ENCODE data around the gene GOT1. TPM values are rescaled to one million over a fixed set of nuclear protein-coding genes. Genes with fewer than 3 reads are reported as not detected.
A peak's percentile ranks its signal among the peaks of the same experiment; 100 is the strongest.

The GOT1 gene
- total and polyA plus RNA-seq, 2 experiments from 2014 or later: 39.6 to 62.7 TPM

DNA sequence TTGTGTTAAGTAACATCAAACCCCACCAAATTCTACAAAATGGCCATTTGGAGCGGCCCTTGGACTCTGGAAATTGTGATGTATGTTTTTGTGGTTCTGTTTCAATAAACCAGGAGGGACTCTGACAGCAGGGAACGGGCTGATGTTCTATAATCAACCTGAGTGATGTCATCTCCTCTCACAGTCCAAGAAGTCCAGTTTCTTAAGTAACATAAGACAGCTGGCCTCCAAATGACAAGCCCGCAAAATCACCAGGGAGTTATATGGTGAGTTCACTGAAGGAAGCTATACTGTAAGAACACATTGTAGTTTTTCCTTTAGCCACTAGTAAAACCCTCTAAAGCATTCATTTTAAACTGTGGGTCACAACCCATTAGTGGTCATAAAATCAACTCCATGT lies 34.0 kb downstream of the GOT1 start:
- no peaks in the 10 kb centered on the region for H3K27me3 ChIP-seq (replicated peaks; ENCODE audit: insufficient read depth)
- H3F3A ChIP-seq (ENCODE audit: insufficient read depth): peaks cover 64% of the 10 kb centered on the region
- WGBS, 2 experiments (ENCODE audit: low coverage in 1 of 2, low lambda C conversion rate in 2 of 2, missing lambda C conversion rate in 2 of 2): 56 to 57% methylated on average over 3 of the region's 3 CpGs
- 0 out of 2 replicates have a peak overlapping the region, but pooled peaks have one; percentile 49 for H3K9ac ChIP-seq
- 0 out of 2 replicates have a peak, but pooled peaks cover 9% of the 10 kb centered on the region for H3K36me3 ChIP-seq (ENCODE audit: low read depth)
- H2AFZ ChIP-seq: no peak overlapping the region
- H3K9me2 ChIP-seq (ENCODE audit: insufficient read depth): no peaks in the 10 kb centered on the region
- peak overlapping the region; percentile 57 for H3K4me3 ChIP-seq
- no peaks in the 10 kb centered on the region for H3K79me2 ChIP-seq (ENCODE audit: insufficient read depth)
- H3K9me3 ChIP-seq (ENCODE audit: low read depth): no peaks in the 10 kb centered on the region
- peaks cover 49% of the 10 kb centered on the region for H3K4me1 ChIP-seq (ENCODE audit: insufficient read depth)
- in situ Hi-C loops (cut with MboI): no loop called here
- TF ChIP-seq EZH2 (IDR thresholded peaks at IDR 0.05; ENCODE audit: insufficient read depth, poor library complexity, severe bottlenecking) (no peak), EZH2phosphoT487 (IDR thresholded peaks at IDR 0.05; ENCODE audit: insufficient read depth, low read depth) (no peak)
- DNase-seq: peak; percentile 70
- peak overlapping the region; percentile 89 for H3K27ac ChIP-seq
- no peaks in the 10 kb centered on the region for H4K20me1 ChIP-seq (ENCODE audit: insufficient read depth)
- H3K4me2 ChIP-seq (ENCODE audit: unreplicated experiment): peak overlapping the region; percentile 68

DNA sequence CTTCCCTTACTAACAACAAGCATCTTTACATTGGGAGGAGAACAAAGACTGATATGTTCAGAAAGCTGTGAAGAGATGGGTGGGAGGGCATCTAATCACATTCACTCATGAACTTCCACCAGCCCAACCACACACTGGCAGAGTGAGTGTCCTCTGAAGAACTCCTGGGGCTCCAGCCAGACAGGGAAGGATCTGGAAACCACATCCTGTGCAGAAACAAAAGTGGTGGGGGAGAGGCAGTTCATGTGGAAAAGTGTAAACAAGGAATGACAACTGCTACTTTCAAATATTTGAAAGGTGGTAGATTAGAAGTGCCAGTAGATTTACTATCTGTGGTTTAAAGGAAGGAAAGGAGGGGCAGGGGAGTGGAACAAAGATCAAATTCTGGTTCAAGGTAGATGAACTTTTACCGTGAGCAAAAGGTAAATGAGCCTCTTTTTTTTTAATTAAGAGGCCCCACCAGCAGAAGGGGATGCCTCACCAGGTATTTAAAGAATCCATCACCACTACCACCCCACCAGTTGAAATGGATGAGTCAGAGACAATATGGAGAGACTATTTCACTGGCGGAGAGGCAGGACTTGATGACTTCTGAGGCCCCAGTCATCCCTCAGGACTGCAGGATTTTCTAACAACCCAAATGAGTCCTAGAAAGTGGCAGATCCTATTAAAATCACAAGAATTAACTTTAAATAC lies 34.5 kb downstream of the GOT1 start:
- in situ Hi-C loops (cut with MboI): no loop called here
- Histone ChIP-seq H3F3A (ENCODE audit: insufficient read depth) (peaks cover 64% of the 10 kb centered on the region), H3K4me3 (peak overlapping the region; percentile 57), H4K20me1 (ENCODE audit: insufficient read depth) (no peaks in the 10 kb centered on the region), H3K27me3 (replicated peaks; ENCODE audit: insufficient read depth) (no peaks in the 10 kb centered on the region), H3K36me3 (ENCODE audit: low read depth) (0 out of 2 replicates have a peak, but pooled peaks cover 9% of the 10 kb centered on the region), H3K9ac (peak overlapping the region; percentile 49), H3K9me3 (ENCODE audit: low read depth) (no peaks in the 10 kb centered on the region), H2AFZ (no peak overlapping the region), H3K4me2 (ENCODE audit: unreplicated experiment) (peak overlapping the region; percentile 68), H3K79me2 (ENCODE audit: insufficient read depth) (no peaks in the 10 kb centered on the region), H3K9me2 (ENCODE audit: insufficient read depth) (no peaks in the 10 kb centered on the region), H3K27ac (peak overlapping the region; percentile 89), H3K4me1 (ENCODE audit: insufficient read depth) (peaks cover 51% of the 10 kb centered on the region)
- peak; percentile 89 for DNase-seq
- TF ChIP-seq EZH2phosphoT487 (IDR thresholded peaks at IDR 0.05; ENCODE audit: insufficient read depth, low read depth) (0 out of 2 replicates have a peak, but pooled peaks have one; percentile 22), EZH2 (IDR thresholded peaks at IDR 0.05; ENCODE audit: insufficient read depth, poor library complexity, severe bottlenecking) (no peak)
- WGBS, 2 experiments (ENCODE audit: low coverage in 1 of 2, low lambda C conversion rate in 2 of 2, missing lambda C conversion rate in 2 of 2): 7 to 19% methylated on average over 2 of the region's 2 CpGs

- Histone ChIP-seq H3F3A (ENCODE audit: insufficient read depth) (peaks cover 64% of the 10 kb centered on the region), H3K4me1 (ENCODE audit: insufficient read depth) (peaks cover 51% of the 10 kb centered on the region), H3K9me3 (ENCODE audit: low read depth) (no peaks in the 10 kb centered on the region), H3K36me3 (ENCODE audit: low read depth) (0 out of 2 replicates have a peak, but pooled peaks cover 9% of the 10 kb centered on the region), H3K27ac (peak overlapping the region; percentile 89; the same call in 1 of the 2 replicates), H2AFZ (no peak overlapping the region), H4K20me1 (ENCODE audit: insufficient read depth) (no peaks in the 10 kb centered on the region), H3K27me3 (replicated peaks; ENCODE audit: insufficient read depth) (no peaks in the 10 kb centered on the region), H3K4me3 (no peak overlapping the region), H3K4me2 (ENCODE audit: unreplicated experiment) (peak overlapping the region; percentile 68), H3K9me2 (ENCODE audit: insufficient read depth) (no peaks in the 10 kb centered on the region), H3K79me2 (ENCODE audit: insufficient read depth) (no peaks in the 10 kb centered on the region), H3K9ac (no peak overlapping the region)
- 84 to 89% methylated on average over 7 of the region's 7 CpGs for WGBS, 2 experiments (ENCODE audit: low coverage in 1 of 2, low lambda C conversion rate in 2 of 2, missing lambda C conversion rate in 2 of 2)
- TF ChIP-seq EZH2phosphoT487 (IDR thresholded peaks at IDR 0.05; ENCODE audit: insufficient read depth, low read depth) (no peak), EZH2 (IDR thresholded peaks at IDR 0.05; ENCODE audit: insufficient read depth, poor library complexity, severe bottlenecking) (no peak)
- in situ Hi-C loops (cut with MboI): no loop called here
- DNase-seq: no peak
These were observed 35.5 kb downstream of the GOT1 start for GRCh38 chr10:99394761-99395386.

DNA sequence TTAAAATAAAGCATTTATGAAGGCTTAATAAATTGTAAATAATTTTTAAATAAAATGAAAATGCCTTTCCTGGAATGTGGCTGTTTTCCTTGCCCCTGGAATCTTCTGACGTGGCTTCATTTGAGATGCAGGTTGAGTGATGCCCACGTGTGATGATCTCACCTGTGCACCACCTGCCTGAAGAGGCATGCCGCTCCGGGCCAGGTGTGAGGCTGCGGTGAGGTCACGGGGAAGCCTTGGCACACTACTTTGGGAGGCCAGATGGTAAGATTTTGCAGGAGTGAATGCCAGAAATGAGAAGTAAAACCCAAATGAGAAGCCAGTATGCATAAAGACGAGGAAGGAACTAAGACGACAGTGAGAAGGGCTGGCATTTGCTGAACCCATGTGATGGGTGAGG lies 36.2 kb downstream of the GOT1 start:
- 86 to 87% methylated on average over 8 of the region's 8 CpGs for WGBS, 2 experiments (ENCODE audit: low coverage in 1 of 2, low lambda C conversion rate in 2 of 2, missing lambda C conversion rate in 2 of 2)
- H3K9ac ChIP-seq: no peak overlapping the region
- 0 out of 2 replicates have a peak, but pooled peaks cover 9% of the 10 kb centered on the region for H3K36me3 ChIP-seq (ENCODE audit: low read depth)
- no peak overlapping the region for H2AFZ ChIP-seq
- peaks cover 51% of the 10 kb centered on the region for H3K4me1 ChIP-seq (ENCODE audit: insufficient read depth)
- H3K9me2 ChIP-seq (ENCODE audit: insufficient read depth): no peaks in the 10 kb centered on the region
- no peak for DNase-seq
- H3K27ac ChIP-seq: no peak overlapping the region
- H3K79me2 ChIP-seq (ENCODE audit: insufficient read depth): no peaks in the 10 kb centered on the region
- H3K27me3 ChIP-seq (replicated peaks; ENCODE audit: insufficient read depth): no peaks in the 10 kb centered on the region
- H3F3A ChIP-seq (ENCODE audit: insufficient read depth): peaks cover 64% of the 10 kb centered on the region
- H3K9me3 ChIP-seq (ENCODE audit: low read depth): no peaks in the 10 kb centered on the region
- TF ChIP-seq EZH2 (IDR thresholded peaks at IDR 0.05; ENCODE audit: insufficient read depth, poor library complexity, severe bottlenecking) (no peak), EZH2phosphoT487 (IDR thresholded peaks at IDR 0.05; ENCODE audit: insufficient read depth, low read depth) (no peak)
- no peak overlapping the region for H3K4me2 ChIP-seq (ENCODE audit: unreplicated experiment)
- no peak overlapping the region for H3K4me3 ChIP-seq
- in situ Hi-C loops (cut with MboI): no loop called here
- H4K20me1 ChIP-seq (ENCODE audit: insufficient read depth): no peaks in the 10 kb centered on the region

Data from GM23248 (cell line).